ENCODE results near the gene VTCN1. TPM values are rescaled to one million over a fixed set of nuclear protein-coding genes. Genes with fewer than 3 reads are reported as not detected.

Gene VTCN1
- total and polyA plus RNA-seq, 2 donors (not counting 3 experiments of a cell fraction or from before 2014, with no cell fraction given) = not detected

- no peak overlapping the region for H3K4me2 ChIP-seq (ENCODE audit: insufficient read depth, low read length)
- H3K27me3 ChIP-seq (ENCODE audit: control insufficient read depth in 2 of 2, insufficient read depth in 2 of 2, low read length in 2 of 2) = no peaks in the 10 kb centered on the region
- dilution Hi-C loops (cut with MboI; ENCODE audit: extremely low pct_ligation_motif_present, low sequenced_read_pairs) (no loop called here), intact Hi-C loops (cut with micrococcal nuclease) (no loop called here)
- ChIA-PET POLR2A (no interaction called here), CTCF (no interaction called here)
- H3K9me3 ChIP-seq (replicated peaks; ENCODE audit: control insufficient read depth, insufficient read depth, low read length) = no peaks in the 10 kb centered on the region
- no peak overlapping the region for H3K27ac ChIP-seq (ENCODE audit: insufficient read depth, low read depth, low read length)
- H3K9me1 ChIP-seq (replicated peaks; ENCODE audit: control insufficient read depth, extremely low read depth, insufficient read depth, low read length) = no peaks in the 10 kb centered on the region
- H3K9ac ChIP-seq (replicated peaks; ENCODE audit: extremely low read depth, insufficient read depth, low read length) = no peak overlapping the region
- H3K4me3 ChIP-seq (replicated peaks in 1 of 3; ENCODE audit: insufficient read depth in 1 of 3, low read depth in 1 of 3, low read length in 3 of 3) = no peak overlapping the region
- no peak for DNase-seq (ENCODE audit: low read depth, low spot score)
- no peak overlapping the region for H2AFZ ChIP-seq (ENCODE audit: low read depth, low read length)
- H3K36me3 ChIP-seq (ENCODE audit: control insufficient read depth in 2 of 2, extremely low read depth in 1 of 2, insufficient read depth in 2 of 2, low read length in 2 of 2) = no peaks in the 10 kb centered on the region
- no peak for TF ChIP-seq MAX (IDR thresholded peaks at IDR 0.05; ENCODE audit: insufficient read depth, insufficient read length)
- no TSS peak for BruUV-seq (replicated peaks)
- H4K20me1 ChIP-seq (replicated peaks; ENCODE audit: control insufficient read depth, extremely low read depth, insufficient read depth, low read length) = no peaks in the 10 kb centered on the region
- no peaks in the 10 kb centered on the region for H3K4me1 ChIP-seq (ENCODE audit: control insufficient read depth, extremely low read depth, insufficient read depth, low read length)
- H3K79me2 ChIP-seq (ENCODE audit: control insufficient read depth, insufficient read depth, low read length) = no peaks in the 10 kb centered on the region
- FAIRE-seq = no peak
Measured at GRCh38 chr1:117143871-117144270, 66.9 kb downstream of the VTCN1 start.

- FAIRE-seq (no peak), DNase-seq (ENCODE audit: low read depth, low spot score) (no peak)
- Histone ChIP-seq H4K20me1 (replicated peaks; ENCODE audit: control insufficient read depth, extremely low read depth, insufficient read depth, low read length) (no peaks in the 10 kb centered on the region), H3K4me1 (ENCODE audit: control insufficient read depth, extremely low read depth, insufficient read depth, low read length) (no peaks in the 10 kb centered on the region), H3K27me3 (ENCODE audit: control insufficient read depth in 2 of 2, insufficient read depth in 2 of 2, low read length in 2 of 2) (no peaks in the 10 kb centered on the region), H3K36me3 (ENCODE audit: control insufficient read depth in 2 of 2, extremely low read depth in 1 of 2, insufficient read depth in 2 of 2, low read length in 2 of 2) (no peaks in the 10 kb centered on the region), H3K4me2 (ENCODE audit: insufficient read depth, low read length) (no peak overlapping the region), H2AFZ (ENCODE audit: low read depth, low read length) (no peak overlapping the region), H3K9me1 (replicated peaks; ENCODE audit: control insufficient read depth, extremely low read depth, insufficient read depth, low read length) (no peaks in the 10 kb centered on the region), H3K9ac (replicated peaks; ENCODE audit: extremely low read depth, insufficient read depth, low read length) (no peak overlapping the region), H3K79me2 (ENCODE audit: control insufficient read depth, insufficient read depth, low read length) (no peaks in the 10 kb centered on the region), H3K27ac (ENCODE audit: insufficient read depth, low read depth, low read length) (no peak overlapping the region), H3K9me3 (replicated peaks; ENCODE audit: control insufficient read depth, insufficient read depth, low read length) (no peaks in the 10 kb centered on the region), H3K4me3 (replicated peaks in 1 of 3; ENCODE audit: insufficient read depth in 1 of 3, low read depth in 1 of 3, low read length in 3 of 3) (no peak overlapping the region)
- no TSS peak for BruUV-seq (replicated peaks)
- no peak for TF ChIP-seq POLR2A (IDR thresholded peaks at IDR 0.05; ENCODE audit: low read depth, low read length)
- TF ChIP-seq CTCF (IDR thresholded peaks at IDR 0.05; ENCODE audit: extremely low read depth in 1 of 2, insufficient read depth in 1 of 2, low read depth in 1 of 2, low read length in 2 of 2) = no peak
- no peak for TF ChIP-seq GATA2 (IDR thresholded peaks at IDR 0.05; ENCODE audit: insufficient read depth, insufficient read length, low read depth, low read length)
- TF ChIP-seq EZH2 (IDR thresholded peaks at IDR 0.05; ENCODE audit: borderline replicate concordance, low read depth, low read length, severe bottlenecking) = no peak
- TF ChIP-seq POLR2AphosphoS5 (IDR thresholded peaks at IDR 0.05; ENCODE audit: insufficient read depth, low read depth, low read length) = no peak
- TF ChIP-seq JUN (IDR thresholded peaks at IDR 0.05; ENCODE audit: borderline replicate concordance, insufficient read depth, insufficient read length, low read depth) = no peak
- TF ChIP-seq MYC (IDR thresholded peaks at IDR 0.05; ENCODE audit: low read depth, low read length) = no peak
- no peak for TF ChIP-seq MAX (IDR thresholded peaks at IDR 0.05; ENCODE audit: insufficient read depth, insufficient read length)
- TF ChIP-seq FOS (IDR thresholded peaks at IDR 0.05; ENCODE audit: borderline replicate concordance, insufficient read depth, low read length) = no peak
- POLR2A ChIA-PET = no interaction called here
- CTCF ChIA-PET = interaction anchor here (1.9 kb wide), 1 partner anchor 15 kb away, joined by 10 read pairs; no protein-coding TSS in a partner anchor
- dilution Hi-C loops (cut with MboI; ENCODE audit: extremely low pct_ligation_motif_present, low sequenced_read_pairs) = no loop called here
- intact Hi-C loops (cut with micrococcal nuclease) = no loop called here
Measured at GRCh38 chr1:117143172-117143571, 67.6 kb downstream of the VTCN1 start.
